AG09319 (cell line): Measurements from ENCODE around the gene MOV10L1.

Experiments
- DNase-seq: peaks from one replicate; pipeline ENCODE4 v3.0.0-alpha.2; 2010; ENCODE audit warnings: low read depth; ENCODE audit errors: extremely low read depth
- TF ChIP-seq, protein P1 (sequence below): IDR thresholded peaks from 2 replicates; pipeline ENCODE4 v1.5.1; 2011; ENCODE audit warnings: low read depth, mild to moderate bottlenecking, inconsistent platforms, low read length, moderate library complexity

The MOV10L1 gene

DNA sequence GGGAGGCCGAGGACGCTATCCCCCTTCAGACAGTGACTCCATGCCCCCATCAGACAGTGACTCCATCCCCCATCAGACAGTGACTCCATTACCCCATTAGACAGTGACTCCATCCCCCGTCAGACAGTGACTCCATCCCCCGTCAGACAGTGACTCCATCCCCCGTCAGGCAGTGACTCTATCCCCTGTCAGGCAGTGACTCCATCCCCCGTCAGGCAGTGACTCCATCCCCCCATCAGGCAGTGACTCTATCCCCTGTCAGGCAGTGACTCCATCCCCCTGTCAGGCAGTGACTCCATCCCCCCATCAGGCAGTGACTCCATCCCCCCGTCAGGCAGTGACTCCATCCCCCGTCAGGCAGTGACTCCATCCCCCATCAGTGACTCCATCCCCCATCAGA is 22.6 kb upstream of the MOV10L1 start:
- TF ChIP-seq, protein P1, sequence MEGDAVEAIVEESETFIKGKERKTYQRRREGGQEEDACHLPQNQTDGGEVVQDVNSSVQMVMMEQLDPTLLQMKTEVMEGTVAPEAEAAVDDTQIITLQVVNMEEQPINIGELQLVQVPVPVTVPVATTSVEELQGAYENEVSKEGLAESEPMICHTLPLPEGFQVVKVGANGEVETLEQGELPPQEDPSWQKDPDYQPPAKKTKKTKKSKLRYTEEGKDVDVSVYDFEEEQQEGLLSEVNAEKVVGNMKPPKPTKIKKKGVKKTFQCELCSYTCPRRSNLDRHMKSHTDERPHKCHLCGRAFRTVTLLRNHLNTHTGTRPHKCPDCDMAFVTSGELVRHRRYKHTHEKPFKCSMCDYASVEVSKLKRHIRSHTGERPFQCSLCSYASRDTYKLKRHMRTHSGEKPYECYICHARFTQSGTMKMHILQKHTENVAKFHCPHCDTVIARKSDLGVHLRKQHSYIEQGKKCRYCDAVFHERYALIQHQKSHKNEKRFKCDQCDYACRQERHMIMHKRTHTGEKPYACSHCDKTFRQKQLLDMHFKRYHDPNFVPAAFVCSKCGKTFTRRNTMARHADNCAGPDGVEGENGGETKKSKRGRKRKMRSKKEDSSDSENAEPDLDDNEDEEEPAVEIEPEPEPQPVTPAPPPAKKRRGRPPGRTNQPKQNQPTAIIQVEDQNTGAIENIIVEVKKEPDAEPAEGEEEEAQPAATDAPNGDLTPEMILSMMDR = no peak
- DNase-seq = no peak

DNA sequence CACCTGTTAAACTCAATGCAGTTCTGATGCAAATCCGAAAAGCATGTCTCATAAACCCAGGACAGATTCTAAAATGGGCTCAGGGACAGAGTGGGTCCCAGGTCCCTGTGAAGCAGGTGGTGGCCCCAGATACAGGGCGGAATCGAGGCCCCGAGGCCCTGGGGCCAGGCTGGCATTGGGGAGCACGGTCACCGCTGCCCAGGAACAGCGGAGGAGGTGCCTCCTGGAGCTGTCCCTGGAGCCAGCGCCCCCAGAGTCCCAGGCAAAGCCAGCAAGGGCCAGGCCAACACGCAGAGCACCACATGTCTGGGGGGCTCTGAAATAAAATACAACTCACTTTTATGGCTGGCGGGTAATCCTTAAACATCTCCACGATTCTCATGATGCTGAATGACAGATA is 21.7 kb upstream of the MOV10L1 start:
- DNase-seq = no peak
- TF ChIP-seq, protein P1 = no peak

DNA sequence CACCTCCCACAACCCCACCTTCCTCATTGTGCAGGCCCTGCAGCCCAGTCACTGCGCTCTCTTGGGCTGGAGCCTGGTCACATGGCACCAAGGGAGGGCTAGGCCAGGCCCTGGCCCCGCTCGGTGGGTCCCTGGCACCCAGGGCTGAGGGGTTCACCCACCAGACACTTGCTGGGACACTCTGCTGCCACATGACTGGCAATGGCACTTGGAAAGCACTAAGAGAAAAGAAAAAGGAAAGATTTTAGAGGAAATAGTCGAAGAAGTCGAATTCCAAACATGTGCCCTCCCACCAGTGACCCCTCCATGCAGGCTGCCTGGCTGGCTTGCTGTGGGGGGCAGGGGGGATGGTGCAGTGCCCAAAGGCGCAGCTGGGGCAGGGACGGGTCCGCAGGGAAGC is 19.4 kb upstream of the MOV10L1 start:
- no peak for DNase-seq
- TF ChIP-seq, protein P1 = no peak

DNA sequence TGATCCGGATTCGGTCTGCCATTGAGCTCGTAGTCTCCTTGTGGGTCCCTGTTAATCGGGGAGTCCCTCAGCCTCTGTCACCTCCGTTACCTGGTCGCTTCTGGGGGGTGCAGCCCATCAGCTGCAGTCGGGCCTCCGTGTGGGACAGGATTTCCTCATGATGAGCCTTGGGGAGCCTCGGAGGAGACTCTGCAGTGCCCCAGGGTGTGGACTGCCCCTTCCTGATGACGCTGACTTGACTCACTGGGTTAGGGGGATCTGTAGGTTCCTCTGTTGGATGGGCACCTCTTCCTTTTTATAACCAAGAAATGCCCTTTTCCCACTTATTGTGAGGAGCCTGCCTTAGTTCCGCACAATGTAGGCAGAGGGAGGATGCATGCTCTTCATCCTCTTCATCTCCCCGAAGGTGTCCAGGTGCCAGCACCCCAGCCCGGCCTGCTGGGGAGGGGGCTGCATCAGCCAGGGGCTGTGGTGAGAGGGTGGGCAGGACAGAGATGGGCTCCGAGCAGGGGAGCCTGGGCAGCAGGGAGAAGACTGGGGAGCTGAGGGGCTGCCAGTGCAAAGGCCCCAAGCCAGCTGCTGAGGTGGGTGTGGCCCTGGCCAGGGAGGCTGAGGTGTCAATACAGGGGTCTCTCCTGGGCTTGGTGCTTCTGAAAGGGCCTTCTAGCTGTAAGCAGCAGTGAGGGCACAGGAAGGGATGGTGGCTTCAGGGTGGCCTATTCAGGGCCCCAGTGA is 18.2 kb upstream of the MOV10L1 start:
- TF ChIP-seq, protein P1 = no peak
- DNase-seq = no peak

DNA sequence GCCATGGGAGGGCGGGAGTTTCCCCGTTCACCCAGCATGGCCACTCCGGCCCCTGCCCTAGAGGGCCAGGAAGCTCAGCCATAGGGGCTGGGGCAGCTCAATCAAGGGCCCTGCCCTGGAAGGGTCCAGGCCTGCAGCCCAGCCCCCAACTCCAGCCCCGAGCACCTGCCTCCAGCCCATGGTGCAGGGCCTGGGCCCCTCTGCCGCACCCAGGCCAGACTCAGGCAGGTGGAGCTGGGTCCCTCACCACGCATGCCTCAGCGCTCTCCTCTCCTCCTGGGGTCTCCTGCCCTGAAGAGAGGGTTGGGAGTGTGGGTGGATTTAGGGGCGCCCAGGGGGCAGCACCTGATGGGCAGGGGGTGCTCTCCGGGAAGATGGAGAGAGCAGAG is 17.6 kb upstream of the MOV10L1 start:
- TF ChIP-seq, protein P1 = no peak
- DNase-seq = no peak

DNA sequence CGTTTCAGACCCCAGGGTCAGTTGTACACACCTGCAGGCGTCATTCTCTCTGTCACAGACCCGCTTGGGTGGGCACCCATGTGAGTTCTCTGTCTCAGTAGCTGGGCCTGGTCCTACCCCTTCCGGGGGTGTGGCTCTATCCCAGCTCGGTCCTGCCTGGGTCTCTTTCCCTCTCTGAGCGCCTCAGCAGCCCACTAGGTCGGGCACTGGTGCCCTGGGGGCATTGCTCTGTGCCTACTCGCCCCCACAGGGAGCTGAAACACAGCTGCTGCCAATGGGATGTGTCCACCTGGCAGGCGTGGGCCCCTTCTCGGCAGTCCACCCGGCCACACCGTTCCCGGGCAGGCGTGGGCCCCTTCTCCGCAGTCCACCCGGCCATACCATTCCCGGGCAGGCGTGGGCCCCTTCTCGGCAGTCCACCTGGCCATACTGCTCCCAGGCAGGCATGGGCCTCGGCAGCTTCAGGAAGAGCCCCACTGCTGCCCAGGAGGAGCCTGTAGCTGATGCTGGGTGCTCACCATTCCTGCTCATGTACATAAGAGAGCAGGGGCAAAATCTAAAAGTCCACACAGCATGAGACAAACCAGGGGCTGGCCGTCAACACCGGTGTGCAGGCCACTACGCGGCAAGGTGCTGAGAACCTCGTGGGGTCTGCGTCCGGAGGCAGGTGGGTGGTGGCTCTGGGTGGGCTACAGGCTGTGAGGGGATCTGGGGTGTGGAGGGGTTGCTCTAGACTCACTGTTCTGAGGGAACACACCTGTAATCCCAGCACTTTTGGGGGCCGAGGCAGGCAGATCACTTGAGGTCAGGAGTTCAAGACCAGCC is 16.9 kb upstream of the MOV10L1 start:
- TF ChIP-seq, protein P1 = no peak
- DNase-seq = no peak

DNA sequence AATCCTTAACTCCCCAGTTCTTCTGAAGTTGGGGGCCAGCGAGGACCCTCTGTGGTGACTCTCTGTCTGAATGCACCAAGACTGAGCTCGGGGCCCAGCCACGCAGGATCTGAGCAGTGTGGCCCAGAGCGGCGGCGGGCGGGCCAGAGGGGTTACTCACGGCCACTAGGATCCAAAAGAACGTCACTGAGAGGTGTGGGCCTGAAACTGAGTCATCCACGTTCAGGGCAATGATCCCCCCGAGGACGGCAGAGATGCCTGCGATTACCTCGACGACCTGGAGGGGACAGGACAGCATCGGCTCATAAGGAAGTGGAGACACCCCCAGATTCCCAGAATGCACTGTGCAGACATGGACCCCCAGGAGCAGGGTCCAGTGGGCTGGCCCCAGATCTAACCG is 15.8 kb upstream of the MOV10L1 start:
- DNase-seq = no peak
- TF ChIP-seq, protein P1 = no peak
